GM19467 (cell line): ENCODE data around the gene PMIS2.

ENCODE experiments used
- ATAC-seq: cut with Tn5 transposase; IDR thresholded peaks from one replicate; pipeline ENCODE4 v1.9.1; 2021; ENCODE audit warnings: mild to moderate bottlenecking, moderate library complexity; ENCODE audit not compliant: unreplicated experiment

Gene PMIS2

GRCh38 chr19:35585848-35586247, at the start of gene PMIS2:
PMIS2 (plus strand) TSS chr19:35586173; CDS start chr19:35586260, 87 bp downstream.
- ATAC-seq: no peak

- no peak for ATAC-seq
Measured at GRCh38 chr19:35539314-35539713, 46.7 kb upstream of the PMIS2 start.

DNA sequence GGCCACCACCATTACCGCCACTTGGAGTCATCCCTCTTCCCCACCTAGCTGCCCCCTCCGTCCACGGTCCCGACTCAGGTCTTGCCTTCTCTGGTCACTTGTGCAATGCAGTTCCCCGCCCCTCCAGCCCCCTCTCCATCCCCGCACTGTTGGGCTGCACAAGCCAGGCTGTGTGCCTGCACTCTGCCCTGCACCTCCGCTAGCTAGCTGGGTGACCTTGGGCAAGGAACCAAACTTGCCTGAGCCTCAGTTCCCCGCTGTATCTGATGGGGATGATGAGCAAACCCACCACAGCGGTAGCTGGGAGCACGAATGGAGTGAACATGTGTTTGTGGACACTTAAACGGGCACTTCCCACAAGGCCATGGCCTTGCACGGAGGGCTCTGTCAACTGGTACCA, 46.1 kb upstream of the PMIS2 start:
- ATAC-seq: no peak

- no peak for ATAC-seq
Measured at GRCh38 chr19:35540356-35540927, 45.5 kb upstream of the PMIS2 start.

- no peak for ATAC-seq
Measured at GRCh38 chr19:35542209-35542608, 43.8 kb upstream of the PMIS2 start.

GRCh38 chr19:35543280-35544109, 42.5 kb upstream of the PMIS2 start:
- ATAC-seq: no peak

GRCh38 chr19:35544110-35544802, 41.7 kb upstream of the PMIS2 start:
- no peak for ATAC-seq

GRCh38 chr19:35545001-35545854, 40.7 kb upstream of the PMIS2 start, which contains the start of gene TMEM147:
TMEM147 (plus strand) TSS chr19:35545626; CDS start chr19:35545740, 114 bp downstream.
- ATAC-seq: peak; percentile 66

- peak; percentile 30 for ATAC-seq
Measured at GRCh38 chr19:35545855-35546381, 40.1 kb upstream of the PMIS2 start.

- no peak for ATAC-seq
Measured at GRCh38 chr19:35546532-35546931, 39.4 kb upstream of the PMIS2 start.

DNA sequence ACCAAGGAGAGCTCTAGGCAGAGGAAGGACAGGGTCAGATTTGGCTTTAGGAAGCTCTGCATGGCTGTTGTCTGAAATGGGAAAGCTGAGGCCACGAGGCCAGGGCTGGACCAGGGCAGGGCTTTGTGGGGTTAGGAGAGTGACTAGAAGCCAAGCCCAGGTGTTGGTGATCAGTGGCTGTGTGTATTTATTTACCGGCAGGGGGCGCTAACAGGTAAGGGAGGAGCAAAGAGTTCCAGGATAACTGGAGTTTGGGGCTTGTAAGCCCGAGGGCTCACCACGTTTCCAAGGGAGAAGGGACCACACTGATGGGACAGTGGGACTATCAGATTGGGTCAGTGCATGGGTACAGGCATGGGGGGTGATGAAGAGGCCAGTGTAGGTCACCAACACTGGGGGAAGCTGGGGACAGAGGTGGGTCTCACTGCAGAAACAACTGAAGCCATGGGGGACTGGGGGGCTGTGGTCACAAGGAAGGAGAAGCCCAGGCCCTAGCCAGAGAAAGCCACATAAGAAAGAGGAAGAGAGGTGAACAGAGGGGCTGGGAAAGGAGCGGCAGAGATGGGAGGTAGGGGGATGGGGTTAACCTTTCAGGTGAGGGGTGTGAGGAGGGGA, 36.7 kb upstream of the PMIS2 start:
- no peak for ATAC-seq

- no peak for ATAC-seq
Measured at GRCh38 chr19:35549879-35550523, 36.0 kb upstream of the PMIS2 start.

- ATAC-seq: no peak
Measured at GRCh38 chr19:35551091-35551810, 34.7 kb upstream of the PMIS2 start.

GRCh38 chr19:35552534-35553384, 33.2 kb upstream of the PMIS2 start:
- ATAC-seq: no peak

- ATAC-seq: no peak
Measured at GRCh38 chr19:35553385-35554000, 32.5 kb upstream of the PMIS2 start.

DNA sequence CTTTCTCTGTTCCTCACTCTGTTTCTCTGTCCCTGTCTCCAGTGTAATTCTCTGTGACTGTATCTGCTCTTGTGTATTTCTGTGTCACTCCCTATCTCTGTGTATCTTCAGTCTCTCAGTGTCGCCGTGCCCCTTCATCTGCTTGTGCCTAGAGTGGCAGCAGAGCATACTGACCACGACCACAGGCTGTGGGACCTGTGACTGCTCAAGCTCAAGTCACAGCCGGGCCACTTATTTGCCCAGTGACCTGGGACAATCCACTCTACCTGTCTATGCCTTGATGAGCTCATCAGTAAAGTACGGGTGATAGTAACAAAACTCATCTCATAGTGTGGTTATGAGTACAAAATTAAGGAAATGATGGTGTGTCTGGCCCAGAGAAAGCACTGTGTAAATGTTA, 31.9 kb upstream of the PMIS2 start:
- no peak for ATAC-seq

GRCh38 chr19:35555301-35556005, 30.5 kb upstream of the PMIS2 start:
- no peak for ATAC-seq
